ENCODE measurements around the gene TIMM50. TPM values are rescaled to one million over a fixed set of nuclear protein-coding genes. Genes with fewer than 3 reads are reported as not detected.

The TIMM50 gene
- total and polyA plus RNA-seq, 2 of the 13 experiments (the other 11 are each of a cell fraction or from before 2014, with no cell fraction given) = 91.1 to 92.5 TPM

DNA sequence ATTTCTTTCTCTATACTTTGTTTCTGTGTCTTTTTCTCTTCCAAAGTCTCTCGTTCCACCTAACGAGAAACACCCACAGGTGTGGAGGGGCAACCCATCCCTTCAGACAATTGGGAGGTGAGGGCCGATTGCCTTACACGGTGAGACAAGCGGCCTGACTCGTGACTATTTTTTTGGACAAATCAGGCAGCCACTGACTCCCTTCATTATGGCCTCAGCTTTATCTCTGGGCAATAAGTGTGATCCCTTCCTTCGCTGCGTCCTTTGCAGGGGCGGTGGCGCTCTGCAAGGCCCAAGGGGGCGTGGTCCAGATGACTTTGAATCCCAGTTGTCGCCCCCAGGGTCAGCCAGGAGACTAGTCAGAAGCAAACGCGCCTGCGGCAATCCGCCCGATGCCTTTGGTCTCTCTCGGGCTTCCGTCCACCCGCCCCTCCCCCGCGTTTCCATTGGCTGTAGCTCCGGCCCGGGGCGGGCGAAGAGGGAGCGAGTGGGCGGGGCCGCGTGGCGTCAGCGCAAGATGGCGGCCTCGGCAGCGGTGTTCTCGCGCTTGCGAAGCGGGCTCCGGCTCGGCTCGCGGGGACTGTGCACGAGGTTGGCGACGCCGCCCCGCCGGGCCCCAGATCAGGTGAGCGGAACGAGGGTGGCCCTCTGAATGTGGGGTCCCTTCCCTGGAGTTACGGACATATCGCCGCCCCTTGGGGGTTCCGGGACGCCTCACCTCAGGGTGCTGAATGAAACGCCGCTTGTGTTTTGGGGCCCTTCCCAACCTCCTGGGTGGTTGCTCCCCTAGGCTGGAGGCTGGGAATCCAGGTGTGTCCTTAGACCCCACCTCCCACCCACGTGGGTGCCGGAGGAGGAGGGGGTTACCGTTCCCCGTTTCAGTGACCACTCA is at the start of gene TIMM50 (continued):
- TF ChIP-seq MEIS1 (CRISPR knock-in tag; IDR thresholded peaks at IDR 0.05; ENCODE audit: borderline replicate concordance) = no peak; the same call in 1 of the 2 replicates
- TF ChIP-seq, protein P1, sequence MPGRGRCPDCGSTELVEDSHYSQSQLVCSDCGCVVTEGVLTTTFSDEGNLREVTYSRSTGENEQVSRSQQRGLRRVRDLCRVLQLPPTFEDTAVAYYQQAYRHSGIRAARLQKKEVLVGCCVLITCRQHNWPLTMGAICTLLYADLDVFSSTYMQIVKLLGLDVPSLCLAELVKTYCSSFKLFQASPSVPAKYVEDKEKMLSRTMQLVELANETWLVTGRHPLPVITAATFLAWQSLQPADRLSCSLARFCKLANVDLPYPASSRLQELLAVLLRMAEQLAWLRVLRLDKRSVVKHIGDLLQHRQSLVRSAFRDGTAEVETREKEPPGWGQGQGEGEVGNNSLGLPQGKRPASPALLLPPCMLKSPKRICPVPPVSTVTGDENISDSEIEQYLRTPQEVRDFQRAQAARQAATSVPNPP (CRISPR knock-in tag; IDR thresholded peaks at IDR 0.05) = no peak
- peak; percentile 99 for TF ChIP-seq SP4 (CRISPR knock-in tag; IDR thresholded peaks at IDR 0.05)
- TF ChIP-seq PATZ1 (CRISPR knock-in tag; IDR thresholded peaks at IDR 0.05) = peak; percentile 86
- peak; percentile 93; the same call in 1 of the 2 replicates for TF ChIP-seq ZMAT3 (CRISPR knock-in tag; conservative IDR thresholded peaks at IDR 0.05)
- no peak; the same call in 1 of the 2 replicates for TF ChIP-seq PRDM4 (CRISPR knock-in tag; IDR thresholded peaks at IDR 0.05; ENCODE audit: borderline replicate concordance)
- TF ChIP-seq JUND (CRISPR knock-in tag; IDR thresholded peaks at IDR 0.05) = peak; percentile 26; the same call in 1 of the 2 replicates
- TF ChIP-seq REST (IDR thresholded peaks at IDR 0.05; ENCODE audit: borderline replicate concordance in 1 of 2, low read depth in 1 of 2, low read length in 2 of 2) = 0 out of 4 replicates have a peak, but pooled peaks of 1 of the 2 experiments have one; percentile 56
- peak; percentile 78; the same call in 1 of the 2 replicates for TF ChIP-seq ZNF556 (CRISPR knock-in tag; IDR thresholded peaks at IDR 0.05; ENCODE audit: borderline replicate concordance)
- TF ChIP-seq ZFP62 (CRISPR knock-in tag; IDR thresholded peaks at IDR 0.05) = no peak
- 0 out of 2 replicates have a peak, but pooled peaks have one; percentile 52 for TF ChIP-seq MIXL1 (CRISPR knock-in tag; IDR thresholded peaks at IDR 0.05)
- TF ChIP-seq ZNF446 (CRISPR knock-in tag; IDR thresholded peaks at IDR 0.05) = no peak; the same call in 1 of the 2 replicates
- no peak; the same call in 1 of the 2 replicates for TF ChIP-seq ZNF678 (CRISPR knock-in tag; IDR thresholded peaks at IDR 0.05)
- TF ChIP-seq SETDB1 (CRISPR knock-in tag; IDR thresholded peaks at IDR 0.05; ENCODE audit: borderline replicate concordance) = no peak
- TF ChIP-seq TAF15 (IDR thresholded peaks at IDR 0.05; ENCODE audit: low read depth, low read length, poor library complexity, severe bottlenecking) = no peak
- TF ChIP-seq ZSCAN29 (CRISPR knock-in tag; conservative IDR thresholded peaks at IDR 0.05) = no peak; the same call in 1 of the 2 replicates
- TF ChIP-seq SCMH1 (CRISPR knock-in tag; IDR thresholded peaks at IDR 0.05; ENCODE audit: borderline replicate concordance) = no peak
- TF ChIP-seq BHLHE40 (IDR thresholded peaks at IDR 0.05; ENCODE audit: low read length) = no peak

Data from HepG2 (cell line).